Gastrocnemius medialis (tissue), 4 donors: ENCODE results near the gene C6orf89.

Experiments
- POLR2A ChIP-seq, 2 donors: fragments of 450-650 bp; IDR thresholded peaks; one replicate each; pipeline ENCODE4 v1.6.1; 2017; ENCODE audit warnings: antibody characterized with exemption in 2 of 2, mild to moderate bottlenecking in 2 of 2, moderate library complexity in 2 of 2
- TF ChIP-seq, protein P1 (sequence below), 5 experiments: fragments of 450-650 bp in 3 of 5; fragments of 200-600 bp in 2 of 5; sonication (generic) in 2 of 5; IDR thresholded peaks in 4 of 5; conservative IDR thresholded peaks in 1 of 5; 1 replicate in 4 of 5; 2 replicates in 1 of 5; pipeline ENCODE4 v1.5.1; 2016 to 2019; ENCODE audit warnings: antibody characterized with exemption in 5 of 5, mild to moderate bottlenecking in 3 of 5, moderate library complexity in 3 of 5

DNA sequence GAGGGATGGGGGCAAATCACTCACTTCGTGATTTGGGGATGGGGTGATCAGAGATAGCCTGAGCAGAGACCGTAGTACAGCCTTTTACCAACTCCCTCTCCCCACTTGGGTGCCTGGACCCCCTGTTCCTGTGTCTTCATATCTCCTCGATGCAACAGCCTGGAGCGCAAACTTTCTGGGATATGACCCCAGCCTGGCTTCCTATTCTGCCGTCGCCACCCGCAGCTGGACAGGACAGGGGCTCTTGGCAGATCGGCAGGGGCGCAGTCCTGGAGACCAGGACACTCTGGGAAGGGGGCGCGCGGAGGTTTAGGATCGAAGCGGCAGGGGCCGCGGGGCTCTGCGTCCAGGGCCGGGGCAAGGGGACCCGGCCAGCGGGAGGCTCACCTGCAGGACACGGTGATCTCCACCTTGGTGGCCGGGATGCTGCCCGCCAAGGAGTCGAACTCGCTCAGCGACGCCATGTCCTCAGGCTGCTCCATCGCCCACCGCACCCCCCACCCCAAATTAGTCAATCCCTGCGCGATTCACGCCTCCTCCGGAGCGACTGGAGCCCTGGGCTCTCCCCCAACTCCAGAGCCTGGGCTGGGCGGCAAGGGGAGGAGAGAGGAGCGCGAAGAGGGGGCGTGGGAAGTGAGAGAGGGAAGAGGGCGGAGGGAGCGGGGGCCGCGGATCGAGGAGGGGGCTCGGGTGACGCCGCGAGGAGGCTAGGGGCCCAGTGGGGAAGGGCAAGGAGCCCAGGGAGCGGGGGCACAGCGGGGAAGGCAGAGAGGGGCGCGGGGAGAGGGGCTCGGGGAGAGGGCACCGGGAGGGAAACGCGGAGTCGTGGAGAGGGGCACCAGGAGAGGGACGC is 46.6 kb upstream of the C6orf89 start, which contains the start of gene CPNE5:
- TF ChIP-seq, protein P1, sequence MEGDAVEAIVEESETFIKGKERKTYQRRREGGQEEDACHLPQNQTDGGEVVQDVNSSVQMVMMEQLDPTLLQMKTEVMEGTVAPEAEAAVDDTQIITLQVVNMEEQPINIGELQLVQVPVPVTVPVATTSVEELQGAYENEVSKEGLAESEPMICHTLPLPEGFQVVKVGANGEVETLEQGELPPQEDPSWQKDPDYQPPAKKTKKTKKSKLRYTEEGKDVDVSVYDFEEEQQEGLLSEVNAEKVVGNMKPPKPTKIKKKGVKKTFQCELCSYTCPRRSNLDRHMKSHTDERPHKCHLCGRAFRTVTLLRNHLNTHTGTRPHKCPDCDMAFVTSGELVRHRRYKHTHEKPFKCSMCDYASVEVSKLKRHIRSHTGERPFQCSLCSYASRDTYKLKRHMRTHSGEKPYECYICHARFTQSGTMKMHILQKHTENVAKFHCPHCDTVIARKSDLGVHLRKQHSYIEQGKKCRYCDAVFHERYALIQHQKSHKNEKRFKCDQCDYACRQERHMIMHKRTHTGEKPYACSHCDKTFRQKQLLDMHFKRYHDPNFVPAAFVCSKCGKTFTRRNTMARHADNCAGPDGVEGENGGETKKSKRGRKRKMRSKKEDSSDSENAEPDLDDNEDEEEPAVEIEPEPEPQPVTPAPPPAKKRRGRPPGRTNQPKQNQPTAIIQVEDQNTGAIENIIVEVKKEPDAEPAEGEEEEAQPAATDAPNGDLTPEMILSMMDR (IDR thresholded peaks at IDR 0.05 in 4 of 5, conservative IDR thresholded peaks at IDR 0.05 in 1 of 5), result no peak
- TF ChIP-seq POLR2A (IDR thresholded peaks at IDR 0.05), result no peak
